Endothelial cell of umbilical vein (primary cell): ENCODE results near the gene ABTB2. TPM values are rescaled to one million over a fixed set of nuclear protein-coding genes. Genes with fewer than 3 reads are reported as not detected.

Experiments used
- BruUV-seq: library from RNA; stranded (reverse); fragments of 400-500 nt; replicated peaks from 2 replicates; lab custom pipeline; 2021; lab: Mats Ljungman, UMichigan
- CTCF ChIA-PET: fragments of 300-600, 350-600 bp; sonication (Branson Sonifier 250); formaldehyde crosslinking; loops from one replicate; lab custom pipeline; 2021; ENCODE audit warnings: antibody characterized with exemption, inconsistent platforms; lab: Charles Lee
- POLR2A ChIA-PET: fragments of 300-600, 350-600 bp; sonication (Branson Sonifier 250); formaldehyde crosslinking; loops from one replicate; lab custom pipeline; 2021; ENCODE audit warnings: antibody characterized with exemption, inconsistent platforms; lab: Charles Lee
- DNase-seq: peaks from one replicate; pipeline ENCODE4 v3.0.0-alpha.2; 2011; ENCODE audit warnings: low read depth, low spot score
- FAIRE-seq: peaks from 2 replicates; lab custom pipeline; 2011; peaks lifted over from hg19 to GRCh38; lab: Jason Lieb, UNC
- H2AFZ ChIP-seq: 2 replicates; pipeline ENCODE4 v1.6.0; 2012; ENCODE audit warnings: low read depth, low read length, control low read depth, inconsistent platforms
- H3K27ac ChIP-seq: 2 replicates; pipeline ENCODE4 v1.5.1; 2011; ENCODE audit warnings: low read depth, mild to moderate bottlenecking, control low read depth, low read length, moderate library complexity; ENCODE audit not compliant: insufficient read depth
- H3K27me3 ChIP-seq, 2 experiments: 2 replicates each; pipeline versions ENCODE4 v1.6.0 to v1.6.1; 2011; ENCODE audit warnings: low read length in 2 of 2, mixed read lengths in 1 of 2; ENCODE audit not compliant: control insufficient read depth in 2 of 2, insufficient read depth in 2 of 2
- H3K36me3 ChIP-seq, 2 experiments: 2 replicates in 1 of 2; 3 replicates in 1 of 2; pipeline ENCODE4 v1.5.1; 2011; ENCODE audit warnings: low read length in 2 of 2, mild to moderate bottlenecking in 1 of 2, moderate library complexity in 1 of 2; ENCODE audit not compliant: control insufficient read depth in 2 of 2, insufficient read depth in 2 of 2; ENCODE audit errors: extremely low read depth in 1 of 2
- H3K4me1 ChIP-seq: 3 replicates; pipeline ENCODE4 v1.5.1; 2011; ENCODE audit warnings: mild to moderate bottlenecking, low read length; ENCODE audit not compliant: control insufficient read depth, insufficient read depth; ENCODE audit errors: extremely low read depth
- H3K4me2 ChIP-seq: 2 replicates; pipeline ENCODE4 v1.6.1; 2011; ENCODE audit warnings: low read length, control low read depth, mixed read lengths; ENCODE audit not compliant: insufficient read depth
- H3K4me3 ChIP-seq, 3 experiments: fragments of 200-600 bp in 1 of 3; sonication (generic), shearing (Covaris generic) in 1 of 3; replicated peaks in 1 of 3; 2 replicates each; pipeline ENCODE4 v1.5.1; 2011 to 2016; ENCODE audit warnings: control low read depth in 3 of 3, low read length in 3 of 3, mild to moderate bottlenecking in 2 of 3, inconsistent platforms in 1 of 3, low read depth in 1 of 3, moderate library complexity in 1 of 3; ENCODE audit not compliant: insufficient read depth in 1 of 3
- H3K79me2 ChIP-seq: 2 replicates; pipeline ENCODE4 v1.6.0; 2012; ENCODE audit warnings: low read length, inconsistent platforms; ENCODE audit not compliant: control insufficient read depth, insufficient read depth
- H3K9ac ChIP-seq: replicated peaks from 2 replicates; pipeline ENCODE3; 2011; ENCODE audit warnings: low read length, control low read depth; ENCODE audit not compliant: insufficient read depth; ENCODE audit errors: extremely low read depth
- H3K9me1 ChIP-seq: replicated peaks from 3 replicates; pipeline ENCODE4 v1.6.0; 2011; ENCODE audit warnings: mild to moderate bottlenecking, low read length; ENCODE audit not compliant: control insufficient read depth, insufficient read depth; ENCODE audit errors: extremely low read depth
- H3K9me3 ChIP-seq: replicated peaks from 2 replicates; pipeline ENCODE4 v1.5.1; 2012; ENCODE audit warnings: low read length, inconsistent platforms; ENCODE audit not compliant: control insufficient read depth, insufficient read depth
- H4K20me1 ChIP-seq: replicated peaks from 2 replicates; pipeline ENCODE3; 2011; ENCODE audit warnings: mild to moderate bottlenecking, low read length; ENCODE audit not compliant: control insufficient read depth, insufficient read depth; ENCODE audit errors: extremely low read depth
- GATA2 ChIP-seq: IDR thresholded peaks from 2 replicates; pipeline ENCODE4 v1.7.0; 2011; ENCODE audit warnings: low read depth, mild to moderate bottlenecking, moderate library complexity, mixed read lengths, low read length; ENCODE audit not compliant: insufficient read length, insufficient read depth
- dilution Hi-C: fragments of 300-500 bp; cut with MboI; formaldehyde crosslinking; loops from one replicate; pipeline ENCODE4 v1.15.0; 2019; ENCODE audit warnings: low sequenced_read_pairs; ENCODE audit not compliant: extremely low pct_ligation_motif_present
- intact Hi-C: fragments of 100-400 bp; cut with micrococcal nuclease; formaldehyde crosslinking; loops from one replicate; pipeline ENCODE4 v1.10.0; 2022
- polyA plus RNA-seq, 4 experiments: library from polyadenylated mRNA; depleted of rRNA in 3 of 4; stranded (reverse) in 3 of 4; unstranded in 1 of 4; fragments of >200 nt; gene quantifications; 2 replicates each; pipeline versions ENCODE4 v1.2.1 to v1.2.3, GENCODE V29; 2011 to 2012; ENCODE audit warnings: missing spikeins in 1 of 4
- total RNA-seq: library from RNA; stranded (reverse); gene quantifications from 2 replicates; pipeline ENCODE4 v1.2.3, GENCODE V29; 2021
- TF ChIP-seq, protein P1 (sequence below), 2 donors: IDR thresholded peaks; 1 replicate in 1 of 2; 2 replicates in 1 of 2; pipeline ENCODE4 v1.5.1; 2011; ENCODE audit warnings: low read length in 2 of 2, mild to moderate bottlenecking in 2 of 2, moderate library complexity in 2 of 2, control low read depth in 1 of 2, inconsistent platforms in 1 of 2, low read depth in 1 of 2; ENCODE audit not compliant: insufficient read depth in 1 of 2; ENCODE audit errors: extremely low read depth in 1 of 2
- TF ChIP-seq, protein P2 (sequence below): IDR thresholded peaks from 2 replicates; pipeline ENCODE4 v1.6.1; 2011; ENCODE audit not compliant: insufficient read depth, insufficient read length

ABTB2 gene
- total and polyA plus RNA-seq, 2 donors (not counting 3 experiments of a cell fraction or from before 2014, with no cell fraction given) = 0.11 to 0.14 TPM

DNA sequence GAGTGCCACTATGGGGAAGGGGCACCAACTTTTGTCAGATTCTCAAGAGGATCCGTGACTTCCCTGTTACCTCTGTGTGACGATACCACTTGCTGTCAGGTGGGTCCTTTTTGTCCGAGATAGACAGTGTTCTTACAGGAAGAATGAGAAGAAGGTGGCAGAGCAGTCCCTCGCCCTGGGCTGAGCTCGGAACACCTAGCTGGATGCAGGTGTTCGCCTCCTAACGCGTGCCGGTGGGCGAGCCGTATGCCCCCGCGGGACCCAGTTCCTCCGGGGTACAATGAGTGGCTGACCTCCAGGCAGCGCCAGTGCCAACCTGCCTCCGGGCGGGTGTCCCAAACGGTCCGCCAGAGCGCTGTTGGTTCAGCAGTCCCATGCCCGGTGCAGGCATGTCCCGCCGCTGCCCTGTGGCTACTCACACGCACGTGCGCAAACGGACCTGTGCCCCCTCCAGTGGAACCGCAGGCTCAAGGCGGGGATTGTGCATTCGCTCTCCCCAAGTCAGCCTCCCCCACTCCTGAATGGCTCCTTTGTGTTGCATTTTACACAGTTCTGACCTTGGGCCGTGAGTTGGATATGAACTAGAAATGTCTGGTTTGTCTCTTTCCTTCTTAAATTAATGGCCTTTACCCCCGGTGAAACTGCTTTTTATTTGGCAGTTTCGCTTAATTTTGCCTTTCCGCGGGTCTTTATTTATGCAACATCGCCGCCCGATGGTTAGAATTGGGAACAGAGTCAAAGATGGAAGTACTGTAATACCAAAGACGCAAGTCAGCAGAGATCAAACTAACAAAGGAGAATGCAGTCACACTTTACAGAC, 1.1 kb upstream of the ABTB2 start:
- Histone ChIP-seq H3K4me2 (peak overlapping the region; percentile 26), H3K9ac (no peak overlapping the region), H3K27ac (no peak overlapping the region), H2AFZ (peak overlapping the region; percentile 16), H3K9me1 (no peaks in the 10 kb centered on the region), H3K4me3 (peak overlapping the region in 2 of 3 experiments; percentile 9 to 29), H3K4me1 (peaks cover 14% of the 10 kb centered on the region), H3K79me2 (no peaks in the 10 kb centered on the region), H3K36me3 (no peaks in the 10 kb centered on the region), H4K20me1 (no peaks in the 10 kb centered on the region), H3K9me3 (no peaks in the 10 kb centered on the region), H3K27me3 (peaks cover 27 to 41% of the 10 kb centered on the region in 2 experiments)
- DNase-seq (peak; percentile 80), FAIRE-seq (peak; percentile 89)
- intact Hi-C loops = loop anchor here (1.0 to 5.0 kb wide), 7 partner anchors 80 to 551 kb away; partner anchors contain the start of genes CAPRIN1, CAT and NAT10
- dilution Hi-C loops = no loop called here
- ChIA-PET CTCF (interaction anchor here (1.0 to 5.1 kb wide), 5 partner anchors 12 to 551 kb away, joined by 3 to 97 read pairs (median 5); no protein-coding TSS in a partner anchor), POLR2A (interaction anchor here (0.6 kb wide), 1 partner anchor 550 kb away, joined by 3 read pairs; no protein-coding TSS in a partner anchor)
- BruUV-seq = no TSS peak
- TF ChIP-seq GATA2 = no peak
- TF ChIP-seq, protein P1, sequence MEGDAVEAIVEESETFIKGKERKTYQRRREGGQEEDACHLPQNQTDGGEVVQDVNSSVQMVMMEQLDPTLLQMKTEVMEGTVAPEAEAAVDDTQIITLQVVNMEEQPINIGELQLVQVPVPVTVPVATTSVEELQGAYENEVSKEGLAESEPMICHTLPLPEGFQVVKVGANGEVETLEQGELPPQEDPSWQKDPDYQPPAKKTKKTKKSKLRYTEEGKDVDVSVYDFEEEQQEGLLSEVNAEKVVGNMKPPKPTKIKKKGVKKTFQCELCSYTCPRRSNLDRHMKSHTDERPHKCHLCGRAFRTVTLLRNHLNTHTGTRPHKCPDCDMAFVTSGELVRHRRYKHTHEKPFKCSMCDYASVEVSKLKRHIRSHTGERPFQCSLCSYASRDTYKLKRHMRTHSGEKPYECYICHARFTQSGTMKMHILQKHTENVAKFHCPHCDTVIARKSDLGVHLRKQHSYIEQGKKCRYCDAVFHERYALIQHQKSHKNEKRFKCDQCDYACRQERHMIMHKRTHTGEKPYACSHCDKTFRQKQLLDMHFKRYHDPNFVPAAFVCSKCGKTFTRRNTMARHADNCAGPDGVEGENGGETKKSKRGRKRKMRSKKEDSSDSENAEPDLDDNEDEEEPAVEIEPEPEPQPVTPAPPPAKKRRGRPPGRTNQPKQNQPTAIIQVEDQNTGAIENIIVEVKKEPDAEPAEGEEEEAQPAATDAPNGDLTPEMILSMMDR (IDR thresholded peaks at IDR 0.05; ENCODE audit: extremely low read depth in 1 of 2, insufficient read depth in 1 of 2, low read depth in 1 of 2, low read length in 2 of 2) = peak; percentile 49 to 85
- TF ChIP-seq, protein P2, sequence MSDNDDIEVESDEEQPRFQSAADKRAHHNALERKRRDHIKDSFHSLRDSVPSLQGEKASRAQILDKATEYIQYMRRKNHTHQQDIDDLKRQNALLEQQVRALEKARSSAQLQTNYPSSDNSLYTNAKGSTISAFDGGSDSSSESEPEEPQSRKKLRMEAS = peak; percentile 63
